HTERT RPE-1 (cell line): ENCODE results near the gene TMEM181.
"Not testable (repeated sequence)": the region's sequence is repeated elsewhere in the genome, so short reads cannot be mapped to it uniquely, and the experiment has no call there.

ENCODE experiments used
- in situ Hi-C: fragments of 300-500 bp; cut with MboI; formaldehyde crosslinking; loops from 4 replicates; pipeline ENCODE4 v1.14.3; 2020; ENCODE audit warnings: low sequenced_read_pairs

TMEM181 gene

GRCh38 chr6:158593670-158594069, 33.8 kb downstream of the TMEM181 start:
- in situ Hi-C loops, result no loop called here

- in situ Hi-C loops, result no loop called here
These were observed 35.3 kb downstream of the TMEM181 start for GRCh38 chr6:158595223-158595622.

DNA sequence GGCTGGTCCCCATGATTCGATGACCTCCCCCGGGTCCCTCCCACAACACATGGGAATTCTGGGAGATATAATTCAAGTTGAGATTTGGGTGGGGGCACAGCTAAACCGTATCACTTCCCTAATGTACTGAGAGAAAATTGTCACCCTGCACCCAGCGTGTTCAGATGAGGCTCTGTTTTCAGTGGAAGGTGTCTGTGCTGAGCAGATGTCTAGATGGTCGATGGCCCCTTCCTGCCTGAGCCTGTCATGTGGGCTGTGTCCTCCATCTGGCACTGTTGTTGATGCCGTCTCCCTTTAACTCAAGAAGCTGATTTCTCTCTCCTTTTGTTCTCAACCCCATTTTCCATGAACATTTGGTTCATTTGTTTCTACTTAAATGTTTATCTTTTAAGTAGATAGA, 37.0 kb downstream of the TMEM181 start:
- in situ Hi-C loops, result no loop called here

- in situ Hi-C loops, result no loop called here
These were observed 37.7 kb downstream of the TMEM181 start for GRCh38 chr6:158597565-158597964.

GRCh38 chr6:158599635-158600034, 39.7 kb downstream of the TMEM181 start:
- in situ Hi-C loops, result no loop called here

DNA sequence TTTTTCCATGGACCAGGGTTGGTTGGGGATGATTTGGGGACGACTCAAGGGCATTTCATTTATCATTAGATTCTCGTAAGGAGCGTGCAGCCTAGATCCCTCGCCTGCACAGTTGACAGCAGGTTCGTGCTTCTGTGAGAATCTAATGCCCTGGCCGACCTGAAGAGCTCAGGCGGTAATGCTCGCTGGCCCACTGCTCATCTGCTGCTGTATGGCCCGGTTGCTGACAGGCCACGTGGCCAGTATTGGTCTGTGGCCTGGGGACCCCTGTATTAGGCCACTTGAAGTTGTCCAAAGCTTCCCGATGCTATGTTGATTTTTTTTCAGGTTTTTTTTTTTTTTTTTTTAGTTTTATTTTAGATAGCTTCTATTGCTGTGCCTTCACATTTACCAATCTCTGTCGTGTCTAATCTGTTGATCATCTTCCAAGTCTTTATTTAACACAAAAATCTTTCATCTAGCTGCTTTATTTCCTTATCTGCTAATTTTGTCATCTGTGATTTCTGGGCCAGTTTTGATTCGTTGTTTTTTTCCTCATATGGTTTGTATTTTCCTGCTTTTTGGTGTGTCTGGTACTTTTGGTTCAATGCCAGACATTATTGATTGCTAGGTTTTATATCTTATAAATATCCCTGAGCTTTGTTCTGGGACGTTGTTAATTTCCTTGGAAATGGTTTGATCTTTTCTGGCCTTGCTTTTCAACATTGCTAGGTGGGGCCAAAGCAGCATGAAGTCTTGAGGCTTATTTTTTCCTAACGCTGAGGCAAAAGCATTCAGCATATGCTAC, 43.6 kb downstream of the TMEM181 start:
- in situ Hi-C loops, result no loop called here

DNA sequence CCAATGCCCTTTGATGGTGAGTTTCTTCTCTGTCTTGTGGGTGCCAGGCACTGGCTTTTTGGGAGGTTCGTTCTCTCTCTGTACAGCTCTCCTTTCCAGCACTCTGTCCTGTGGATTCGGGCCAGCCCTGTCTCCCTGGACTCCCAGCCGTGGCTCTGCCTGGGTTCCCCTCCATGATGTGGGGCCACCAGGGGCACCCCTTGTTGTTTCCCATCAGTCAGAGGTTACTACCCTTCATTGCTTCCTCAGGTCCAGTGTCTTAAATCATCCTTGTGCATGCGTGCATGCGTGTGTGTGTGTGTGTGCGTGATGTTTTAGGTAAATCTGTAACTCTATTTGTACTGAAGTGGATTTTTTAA, 44.1 kb downstream of the TMEM181 start:
- in situ Hi-C loops, result no loop called here

GRCh38 chr6:158605266-158605878, 45.5 kb downstream of the TMEM181 start:
- in situ Hi-C loops, result no loop called here

GRCh38 chr6:158606011-158606410, 46.1 kb downstream of the TMEM181 start:
- in situ Hi-C loops, result not testable (repeated sequence)

DNA sequence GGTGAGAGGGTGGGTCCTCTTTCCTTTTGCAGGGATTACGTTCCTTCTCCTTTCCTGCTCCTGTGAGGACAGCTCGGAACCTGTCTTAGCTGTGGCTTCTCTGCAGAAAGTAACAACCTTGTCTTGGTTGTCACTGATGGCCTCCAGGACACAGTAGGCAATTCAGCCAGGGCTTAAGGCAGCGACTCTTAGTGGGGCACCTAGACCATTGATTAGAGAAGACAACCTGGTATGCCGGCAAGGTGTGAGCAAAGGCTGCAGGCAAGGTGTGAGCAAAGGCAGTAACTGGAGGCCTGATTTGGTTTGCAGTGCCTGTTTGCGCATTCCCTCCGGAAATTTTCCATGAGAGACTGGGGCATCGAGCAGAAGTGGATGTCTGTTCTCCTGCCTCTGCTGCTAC, 47.0 kb downstream of the TMEM181 start:
- in situ Hi-C loops, result no loop called here

DNA sequence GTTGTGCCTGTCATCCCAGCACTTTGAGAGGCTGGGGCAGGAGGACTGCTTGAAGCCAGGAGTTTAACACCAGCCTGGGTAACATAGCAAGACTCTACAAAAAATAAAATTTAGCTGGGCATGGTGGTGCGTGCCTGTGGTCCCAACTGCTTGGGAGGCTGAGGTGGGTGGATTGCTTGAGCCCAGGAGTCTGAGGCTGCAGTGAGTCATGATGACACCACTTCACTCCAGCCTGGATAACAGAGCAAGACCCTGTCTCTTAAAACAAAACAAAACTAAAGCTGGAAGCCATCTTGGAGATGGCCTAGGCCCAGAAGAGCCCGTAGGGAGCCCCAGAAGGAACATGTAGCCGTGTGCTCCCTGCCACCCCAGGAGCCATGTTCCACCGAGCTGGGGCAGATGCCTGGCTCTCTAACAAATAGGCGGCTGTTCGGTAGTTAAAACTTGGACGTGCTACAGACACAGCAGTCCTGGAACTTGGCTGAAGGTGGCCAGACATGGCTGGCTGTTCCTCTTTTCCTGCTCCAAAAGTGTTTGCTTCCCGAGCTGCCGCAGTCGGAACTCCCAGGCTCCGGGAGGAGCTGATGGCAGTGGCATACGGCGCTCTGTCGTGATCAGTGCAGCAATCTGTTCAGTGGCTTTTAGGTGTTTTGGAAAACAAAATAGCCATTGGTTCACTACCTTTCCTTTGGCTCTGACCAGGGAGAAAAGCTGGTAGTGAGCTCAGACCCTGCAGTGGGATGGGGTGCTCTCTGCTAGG, 47.7 kb downstream of the TMEM181 start:
- in situ Hi-C loops, result no loop called here

- in situ Hi-C loops, result no loop called here
These were observed 48.3 kb downstream of the TMEM181 start for GRCh38 chr6:158608221-158608620.

DNA sequence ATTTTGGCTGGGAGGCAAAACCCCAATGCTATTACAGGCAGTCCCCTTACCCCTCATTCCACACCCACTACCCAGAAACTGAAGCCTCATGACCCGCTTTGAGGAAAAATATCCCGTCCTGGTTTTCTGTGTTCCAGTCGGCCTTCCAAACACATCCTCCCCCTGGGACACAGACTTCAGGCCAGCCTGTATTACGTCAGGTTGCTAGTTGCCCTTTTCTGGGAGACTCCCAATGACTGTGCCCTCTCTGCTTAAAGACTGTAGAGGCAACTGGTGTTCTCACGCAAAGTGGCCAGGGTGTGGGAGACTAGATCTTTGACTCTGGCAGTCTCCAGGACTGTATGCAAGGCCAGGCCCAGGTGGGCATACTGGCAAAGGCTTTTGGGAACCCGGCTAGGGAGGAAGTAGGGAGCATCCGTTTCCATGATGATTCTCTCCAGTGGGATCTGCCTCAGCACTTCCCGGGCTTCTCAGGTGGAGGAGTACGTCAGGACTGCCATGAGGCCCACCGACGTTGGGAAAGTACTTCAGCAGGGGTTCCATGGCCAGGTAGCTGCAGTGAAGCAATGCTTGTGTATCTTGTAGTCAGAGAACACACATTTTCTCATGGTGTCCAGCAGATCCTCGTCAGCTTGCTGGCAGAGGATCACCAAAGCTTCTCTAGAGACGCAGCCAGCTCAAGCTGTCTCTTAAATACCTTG, 49.7 kb downstream of the TMEM181 start:
- in situ Hi-C loops, result no loop called here

GRCh38 chr6:158610319-158610968, 50.6 kb downstream of the TMEM181 start:
- in situ Hi-C loops, result no loop called here

- in situ Hi-C loops, result no loop called here
These were observed 51.1 kb downstream of the TMEM181 start for GRCh38 chr6:158611039-158611438.

DNA sequence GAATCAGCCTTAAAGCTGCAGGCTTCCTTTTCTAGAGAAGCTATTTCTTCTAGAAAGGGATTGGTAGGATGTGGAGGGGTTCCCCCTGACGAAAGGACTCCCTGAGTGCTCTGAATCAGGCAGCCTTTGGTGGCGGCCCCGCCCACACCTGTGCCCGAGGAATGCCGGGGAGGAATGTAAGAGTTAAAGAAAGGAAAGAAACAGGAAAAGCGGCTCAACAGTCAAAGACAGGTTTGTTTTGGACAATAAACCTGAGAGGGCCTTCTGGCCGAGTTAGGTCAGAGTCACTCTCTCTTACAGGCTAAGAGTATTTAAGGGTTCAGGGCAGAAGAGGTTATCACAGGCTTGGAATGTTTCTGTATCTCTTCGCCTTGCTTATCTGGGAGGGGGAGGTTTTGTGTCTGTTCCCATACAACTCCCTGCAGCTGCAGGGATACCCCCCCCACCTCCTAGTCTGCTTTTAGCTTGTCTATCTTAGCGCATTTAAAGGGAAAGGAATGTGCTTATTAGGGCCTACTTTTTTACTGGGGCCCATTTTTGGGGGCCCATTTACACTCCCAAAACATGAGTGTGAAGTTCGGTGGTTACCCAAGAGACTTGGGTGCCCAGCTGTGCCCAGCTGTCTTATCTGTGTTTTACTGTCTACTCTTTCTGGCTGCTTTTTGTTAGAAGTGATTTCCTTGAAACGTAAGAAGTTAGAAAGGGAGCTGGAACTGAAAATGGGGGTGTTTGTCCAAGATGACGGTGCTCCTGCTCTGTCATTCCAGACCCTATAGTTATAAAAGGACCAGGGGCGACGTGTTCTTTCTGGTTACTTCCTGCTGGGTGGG, 51.9 kb downstream of the TMEM181 start:
- in situ Hi-C loops, result no loop called here

DNA sequence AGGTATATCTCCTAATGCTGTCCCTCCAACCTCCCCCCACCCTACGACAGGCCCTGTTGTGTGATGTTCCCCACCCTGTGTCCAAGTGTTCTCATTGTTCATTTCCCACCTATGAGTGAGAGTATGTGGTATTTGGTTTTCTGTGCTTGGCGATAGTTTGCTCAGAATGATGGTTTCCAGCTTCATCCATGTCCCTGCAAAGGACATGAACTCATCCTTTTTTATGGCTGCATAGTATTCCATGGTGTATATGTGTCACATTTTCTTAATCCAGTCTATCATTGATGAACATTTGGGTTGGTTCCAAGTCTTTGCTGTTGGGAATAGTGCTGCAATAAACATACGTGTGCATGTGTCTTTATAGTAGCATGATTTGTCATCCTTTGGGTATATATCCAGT, 54.7 kb downstream of the TMEM181 start:
- in situ Hi-C loops, result not testable (repeated sequence)

GRCh38 chr6:158618289-158618688, 58.4 kb downstream of the TMEM181 start:
- in situ Hi-C loops, result not testable (repeated sequence)

- in situ Hi-C loops, result no loop called here
These were observed 60.3 kb downstream of the TMEM181 start for GRCh38 chr6:158619922-158620801.
